Keratinocyte (primary cell): ENCODE results near the gene ROPN1L. TPM values are rescaled to one million over a fixed set of nuclear protein-coding genes. Genes with fewer than 3 reads are reported as not detected.

Experiments used
- DNase-seq: peaks from one replicate; pipeline ENCODE4 v3.0.0-alpha.2; 2011; ENCODE audit warnings: low read depth, missing footprints, low spot score
- FAIRE-seq: peaks from 2 replicates; lab custom pipeline; 2011; peaks lifted over from hg19 to GRCh38; lab: Jason Lieb, UNC
- H2AFZ ChIP-seq: 2 replicates; pipeline ENCODE4 v1.6.0; 2012; ENCODE audit warnings: low read length, control low read depth, inconsistent platforms; ENCODE audit not compliant: control insufficient read depth
- H3K27ac ChIP-seq: 2 replicates; pipeline ENCODE4 v1.5.1; 2011; ENCODE audit warnings: low read length; ENCODE audit not compliant: control insufficient read depth, insufficient read depth
- H3K27me3 ChIP-seq: 3 replicates; pipeline ENCODE4 v1.6.0; 2011; ENCODE audit warnings: low read length; ENCODE audit not compliant: control insufficient read depth, insufficient read depth; ENCODE audit errors: extremely low read depth
- H3K36me3 ChIP-seq, 2 experiments: 2 replicates in 1 of 2; 3 replicates in 1 of 2; pipeline ENCODE4 v1.5.1; 2011; ENCODE audit warnings: low read length in 2 of 2, mild to moderate bottlenecking in 1 of 2; ENCODE audit not compliant: control insufficient read depth in 2 of 2, insufficient read depth in 2 of 2; ENCODE audit errors: extremely low read depth in 1 of 2
- H3K4me1 ChIP-seq: 3 replicates; pipeline ENCODE4 v1.5.1; 2011; ENCODE audit warnings: low read length; ENCODE audit not compliant: control insufficient read depth, insufficient read depth; ENCODE audit errors: extremely low read depth
- H3K4me2 ChIP-seq: 3 replicates; pipeline ENCODE4 v1.6.0; 2011; ENCODE audit warnings: low read depth, low read length; ENCODE audit not compliant: control insufficient read depth, insufficient read depth; ENCODE audit errors: extremely low read depth
- H3K4me3 ChIP-seq, 3 experiments: fragments of 200-600 bp in 1 of 3; sonication (generic) in 1 of 3; 2 replicates in 2 of 3; 3 replicates in 1 of 3; pipeline ENCODE4 v1.5.1; 2011 to 2016; ENCODE audit warnings: low read length in 3 of 3, mild to moderate bottlenecking in 3 of 3, control low read depth in 2 of 3, inconsistent platforms in 1 of 3, low read depth in 1 of 3, mixed read lengths in 1 of 3, mixed run types in 1 of 3, moderate library complexity in 1 of 3; ENCODE audit not compliant: control insufficient read depth in 2 of 3, insufficient read depth in 2 of 3; ENCODE audit errors: extremely low read depth in 1 of 3
- H3K79me2 ChIP-seq: 2 replicates; pipeline ENCODE4 v1.6.0; 2012; ENCODE audit warnings: low read length; ENCODE audit not compliant: control insufficient read depth, insufficient read depth
- H3K9ac ChIP-seq: 3 replicates; pipeline ENCODE4 v1.6.0; 2011; ENCODE audit warnings: low read length; ENCODE audit not compliant: control insufficient read depth, insufficient read depth; ENCODE audit errors: extremely low read depth
- H3K9me1 ChIP-seq: 3 replicates; pipeline ENCODE4 v1.6.0; 2011; ENCODE audit warnings: low read length; ENCODE audit not compliant: control insufficient read depth, insufficient read depth; ENCODE audit errors: extremely low read depth
- H3K9me3 ChIP-seq: 2 replicates; pipeline ENCODE4 v1.5.1; 2012; ENCODE audit warnings: low read depth, low read length; ENCODE audit not compliant: control insufficient read depth
- H4K20me1 ChIP-seq: 3 replicates; pipeline ENCODE4 v1.6.0; 2011; ENCODE audit warnings: low read length; ENCODE audit not compliant: control insufficient read depth, insufficient read depth; ENCODE audit errors: extremely low read depth
- EZH2 ChIP-seq: IDR thresholded peaks from one replicate; pipeline ENCODE4 v1.6.1; 2012; ENCODE audit warnings: inconsistent platforms, mild to moderate bottlenecking, low read length, moderate library complexity
- dilution Hi-C: fragments of 300-500 bp; cut with MboI; formaldehyde crosslinking; loops from one replicate; pipeline ENCODE4 v1.7.0; 2020; ENCODE audit warnings: low sequenced_read_pairs; ENCODE audit not compliant: extremely low pct_ligation_motif_present
- polyA plus RNA-seq, 5 experiments: library from polyadenylated mRNA; depleted of rRNA in 3 of 5; stranded (reverse) in 3 of 5; stranded (forward) in 1 of 5; unstranded in 1 of 5; fragments of >200 nt; gene quantifications; 1 replicate in 1 of 5; 2 replicates in 3 of 5; 3 replicates in 1 of 5; pipeline versions ENCODE4 v1.2.1 to v1.2.3, GENCODE V29; 2011 to 2012; ENCODE audit warnings: missing spikeins in 2 of 5, low read depth in 1 of 5, low replicate concordance in 1 of 5
- TF ChIP-seq, protein P1 (sequence below), 3 experiments: IDR thresholded peaks in 1 of 3; conservative IDR thresholded peaks in 1 of 3; optimal IDR thresholded peaks in 1 of 3; 2 replicates in 2 of 3; 3 replicates in 1 of 3; pipeline versions ENCODE3 to v1.5.1; 2011; ENCODE audit warnings: low read length in 3 of 3, mild to moderate bottlenecking in 3 of 3, moderate library complexity in 2 of 3, control low read depth in 1 of 3, inconsistent platforms in 1 of 3; ENCODE audit not compliant: insufficient read depth in 2 of 3; ENCODE audit errors: extremely low read depth in 1 of 3

ROPN1L gene
- polyA plus RNA-seq, 1 donor (not counting 4 experiments of a cell fraction or from before 2014, with no cell fraction given) = not detected

- Histone ChIP-seq H3K9me1 (no peaks in the 10 kb centered on the region), H3K9me3 (no peaks in the 10 kb centered on the region), H4K20me1 (no peaks in the 10 kb centered on the region), H3K79me2 (no peaks in the 10 kb centered on the region), H3K4me1 (peaks cover 6% of the 10 kb centered on the region), H2AFZ (peak overlapping the region; percentile 12), H3K27ac (no peak overlapping the region), H3K9ac (no peak overlapping the region), H3K27me3 (no peaks in the 10 kb centered on the region), H3K36me3 (no peaks in the 10 kb centered on the region), H3K4me2 (no peak overlapping the region), H3K4me3 (no peak overlapping the region)
- dilution Hi-C loops = no loop called here
- TF ChIP-seq, protein P1, sequence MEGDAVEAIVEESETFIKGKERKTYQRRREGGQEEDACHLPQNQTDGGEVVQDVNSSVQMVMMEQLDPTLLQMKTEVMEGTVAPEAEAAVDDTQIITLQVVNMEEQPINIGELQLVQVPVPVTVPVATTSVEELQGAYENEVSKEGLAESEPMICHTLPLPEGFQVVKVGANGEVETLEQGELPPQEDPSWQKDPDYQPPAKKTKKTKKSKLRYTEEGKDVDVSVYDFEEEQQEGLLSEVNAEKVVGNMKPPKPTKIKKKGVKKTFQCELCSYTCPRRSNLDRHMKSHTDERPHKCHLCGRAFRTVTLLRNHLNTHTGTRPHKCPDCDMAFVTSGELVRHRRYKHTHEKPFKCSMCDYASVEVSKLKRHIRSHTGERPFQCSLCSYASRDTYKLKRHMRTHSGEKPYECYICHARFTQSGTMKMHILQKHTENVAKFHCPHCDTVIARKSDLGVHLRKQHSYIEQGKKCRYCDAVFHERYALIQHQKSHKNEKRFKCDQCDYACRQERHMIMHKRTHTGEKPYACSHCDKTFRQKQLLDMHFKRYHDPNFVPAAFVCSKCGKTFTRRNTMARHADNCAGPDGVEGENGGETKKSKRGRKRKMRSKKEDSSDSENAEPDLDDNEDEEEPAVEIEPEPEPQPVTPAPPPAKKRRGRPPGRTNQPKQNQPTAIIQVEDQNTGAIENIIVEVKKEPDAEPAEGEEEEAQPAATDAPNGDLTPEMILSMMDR (optimal IDR thresholded peaks at IDR 0.05 in 1 of 3, IDR thresholded peaks at IDR 0.05 in 1 of 3, conservative IDR thresholded peaks at IDR 0.05 in 1 of 3; ENCODE audit: extremely low read depth in 1 of 3, insufficient read depth in 2 of 3, low read length in 3 of 3) = no peak
- TF ChIP-seq EZH2 = no peak
- no peak for FAIRE-seq
- DNase-seq = no peak
These were observed 58.1 kb downstream of the ROPN1L start for GRCh38 chr5:10499776-10500175.

DNA sequence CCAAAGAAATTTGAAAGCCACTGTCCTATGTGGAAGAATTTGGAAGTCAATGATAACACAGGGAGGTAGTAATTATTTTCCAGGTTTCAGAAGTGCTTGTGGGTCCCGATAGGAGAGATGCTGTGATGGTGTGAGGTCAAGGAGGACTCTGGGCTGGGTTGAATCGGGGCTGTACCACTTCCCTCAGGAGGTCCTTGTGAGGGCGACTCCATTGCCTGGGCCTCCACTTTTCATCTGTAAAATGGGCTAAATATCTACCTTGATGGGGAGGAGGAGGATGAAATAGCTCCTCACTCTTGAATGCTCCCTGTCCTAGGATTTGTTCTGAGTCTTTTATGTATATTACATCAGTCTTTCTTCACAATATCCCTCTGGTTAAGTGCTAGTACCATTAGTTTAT is 59.0 kb downstream of the ROPN1L start:
- peaks cover 6% of the 10 kb centered on the region for H3K4me1 ChIP-seq
- TF ChIP-seq, protein P1 (optimal IDR thresholded peaks at IDR 0.05 in 1 of 3, IDR thresholded peaks at IDR 0.05 in 1 of 3, conservative IDR thresholded peaks at IDR 0.05 in 1 of 3; ENCODE audit: extremely low read depth in 1 of 3, insufficient read depth in 2 of 3, low read length in 3 of 3) = no peak
- no peak for TF ChIP-seq EZH2
- no peaks in the 10 kb centered on the region for H3K9me1 ChIP-seq
- H2AFZ ChIP-seq = no peak overlapping the region
- H4K20me1 ChIP-seq = no peaks in the 10 kb centered on the region
- H3K4me2 ChIP-seq = no peak overlapping the region
- dilution Hi-C loops = no loop called here
- no peaks in the 10 kb centered on the region for H3K36me3 ChIP-seq
- no peaks in the 10 kb centered on the region for H3K79me2 ChIP-seq
- H3K27ac ChIP-seq = no peak overlapping the region
- no peak for DNase-seq
- H3K27me3 ChIP-seq = no peaks in the 10 kb centered on the region
- H3K4me3 ChIP-seq = no peak overlapping the region
- H3K9ac ChIP-seq = no peak overlapping the region
- H3K9me3 ChIP-seq = no peaks in the 10 kb centered on the region
- FAIRE-seq = no peak
